DND-41 (cell line): ENCODE measurements around the gene CPNE6.

Experiments
- ATAC-seq: fragments of 200-7000 bp; cut with Tn5 transposase; 3 replicates; pipeline ENCODE4 v1.9.1; 2021; ENCODE audit warnings: low read depth; ENCODE audit not compliant: insufficient read depth
- DNase-seq: peaks from one replicate; pipeline ENCODE4 v3.0.0-alpha.2; 2020
- H2AFZ ChIP-seq: 2 replicates; pipeline ENCODE4 v1.6.0; 2012; ENCODE audit warnings: low read depth, low read length
- H3K27ac ChIP-seq: 2 replicates; pipeline ENCODE4 v1.5.1; 2012; ENCODE audit warnings: low read length, inconsistent platforms
- H3K27me3 ChIP-seq: fragments of 200-600 bp; sonication (generic); 2 replicates; pipeline ENCODE4 v1.6.0; 2012; ENCODE audit warnings: low read length, mild to moderate bottlenecking, inconsistent platforms; ENCODE audit not compliant: insufficient read depth, poor library complexity
- H3K36me3 ChIP-seq: 2 replicates; pipeline ENCODE4 v1.5.1; 2012; ENCODE audit warnings: low read length, inconsistent platforms; ENCODE audit not compliant: insufficient read depth
- H3K4me1 ChIP-seq: 2 replicates; pipeline ENCODE4 v1.5.1; 2012; ENCODE audit warnings: mild to moderate bottlenecking, low read length; ENCODE audit not compliant: insufficient read depth
- H3K4me2 ChIP-seq: 2 replicates; pipeline ENCODE4 v1.6.0; 2012; ENCODE audit warnings: mild to moderate bottlenecking, moderate library complexity, low read length, inconsistent platforms; ENCODE audit not compliant: insufficient read depth
- H3K4me3 ChIP-seq, 2 experiments: fragments of 200-600 bp in 1 of 2; shearing (Covaris generic) in 1 of 2; 2 replicates each; pipeline ENCODE4 v1.5.1; 2012 to 2016; ENCODE audit warnings: inconsistent platforms in 2 of 2, low read length in 2 of 2, mild to moderate bottlenecking in 2 of 2, low read depth in 1 of 2, moderate library complexity in 1 of 2
- H3K79me2 ChIP-seq: 2 replicates; pipeline ENCODE4 v1.6.0; 2012; ENCODE audit warnings: low read length, inconsistent platforms; ENCODE audit not compliant: insufficient read depth
- H3K9ac ChIP-seq: 2 replicates; pipeline ENCODE4 v1.6.0; 2012; ENCODE audit warnings: low read depth, mild to moderate bottlenecking, inconsistent platforms, low read length, moderate library complexity
- H3K9me3 ChIP-seq: 2 replicates; pipeline ENCODE4 v1.5.1; 2012; ENCODE audit warnings: low read length, moderate library complexity, mild to moderate bottlenecking, inconsistent platforms; ENCODE audit not compliant: insufficient read depth, severe bottlenecking
- H4K20me1 ChIP-seq: 2 replicates; pipeline ENCODE4 v1.6.0; 2012; ENCODE audit warnings: low read length; ENCODE audit not compliant: insufficient read depth
- EZH2 ChIP-seq: IDR thresholded peaks from 3 replicates; pipeline ENCODE4 v1.6.1; 2012; ENCODE audit warnings: borderline replicate concordance, low read depth, mild to moderate bottlenecking, moderate library complexity, low read length, inconsistent platforms; ENCODE audit not compliant: severe bottlenecking
- TF ChIP-seq, protein P1 (sequence below): IDR thresholded peaks from 2 replicates; pipeline ENCODE4 v1.5.1; 2012; ENCODE audit warnings: borderline replicate concordance, low read length, moderate library complexity, mild to moderate bottlenecking; ENCODE audit not compliant: poor library complexity, severe bottlenecking; ENCODE audit errors: extremely low read depth

CPNE6 gene

GRCh38 chr14:24116128-24116814, 44.9 kb downstream of the CPNE6 start:
- TF ChIP-seq, protein P1, sequence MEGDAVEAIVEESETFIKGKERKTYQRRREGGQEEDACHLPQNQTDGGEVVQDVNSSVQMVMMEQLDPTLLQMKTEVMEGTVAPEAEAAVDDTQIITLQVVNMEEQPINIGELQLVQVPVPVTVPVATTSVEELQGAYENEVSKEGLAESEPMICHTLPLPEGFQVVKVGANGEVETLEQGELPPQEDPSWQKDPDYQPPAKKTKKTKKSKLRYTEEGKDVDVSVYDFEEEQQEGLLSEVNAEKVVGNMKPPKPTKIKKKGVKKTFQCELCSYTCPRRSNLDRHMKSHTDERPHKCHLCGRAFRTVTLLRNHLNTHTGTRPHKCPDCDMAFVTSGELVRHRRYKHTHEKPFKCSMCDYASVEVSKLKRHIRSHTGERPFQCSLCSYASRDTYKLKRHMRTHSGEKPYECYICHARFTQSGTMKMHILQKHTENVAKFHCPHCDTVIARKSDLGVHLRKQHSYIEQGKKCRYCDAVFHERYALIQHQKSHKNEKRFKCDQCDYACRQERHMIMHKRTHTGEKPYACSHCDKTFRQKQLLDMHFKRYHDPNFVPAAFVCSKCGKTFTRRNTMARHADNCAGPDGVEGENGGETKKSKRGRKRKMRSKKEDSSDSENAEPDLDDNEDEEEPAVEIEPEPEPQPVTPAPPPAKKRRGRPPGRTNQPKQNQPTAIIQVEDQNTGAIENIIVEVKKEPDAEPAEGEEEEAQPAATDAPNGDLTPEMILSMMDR = no peak
- TF ChIP-seq EZH2 = no peak
- DNase-seq (no peak), ATAC-seq (no peak)
- H4K20me1 ChIP-seq = no peaks in the 10 kb centered on the region
- peaks cover 46% of the 10 kb centered on the region for H3K36me3 ChIP-seq
- H3K9me3 ChIP-seq = no peaks in the 10 kb centered on the region
- no peaks in the 10 kb centered on the region for H3K27me3 ChIP-seq
- no peak overlapping the region; the same call in 1 of the 2 replicates for H3K27ac ChIP-seq
- peaks cover 22% of the 10 kb centered on the region for H3K79me2 ChIP-seq
- H3K4me2 ChIP-seq = peak overlapping the region; percentile 93
- peak overlapping the region in 1 of 2 experiments; percentile 63; a peak in 3 of 4 replicates for H3K4me3 ChIP-seq
- peaks cover 23% of the 10 kb centered on the region for H3K4me1 ChIP-seq
- no peak overlapping the region for H2AFZ ChIP-seq
- H3K9ac ChIP-seq = peak overlapping the region; percentile 76

- Histone ChIP-seq H4K20me1 (no peaks in the 10 kb centered on the region), H3K4me1 (peaks cover 23% of the 10 kb centered on the region), H3K27me3 (no peaks in the 10 kb centered on the region), H3K4me3 (no peak overlapping the region), H3K4me2 (no peak overlapping the region), H2AFZ (no peak overlapping the region), H3K79me2 (peaks cover 22% of the 10 kb centered on the region), H3K9ac (no peak overlapping the region), H3K36me3 (peaks cover 54% of the 10 kb centered on the region), H3K27ac (no peak overlapping the region), H3K9me3 (no peaks in the 10 kb centered on the region)
- DNase-seq (no peak), ATAC-seq (no peak)
- TF ChIP-seq EZH2 = no peak
These were observed 45.8 kb downstream of the CPNE6 start for GRCh38 chr14:24117179-24117578.

DNA sequence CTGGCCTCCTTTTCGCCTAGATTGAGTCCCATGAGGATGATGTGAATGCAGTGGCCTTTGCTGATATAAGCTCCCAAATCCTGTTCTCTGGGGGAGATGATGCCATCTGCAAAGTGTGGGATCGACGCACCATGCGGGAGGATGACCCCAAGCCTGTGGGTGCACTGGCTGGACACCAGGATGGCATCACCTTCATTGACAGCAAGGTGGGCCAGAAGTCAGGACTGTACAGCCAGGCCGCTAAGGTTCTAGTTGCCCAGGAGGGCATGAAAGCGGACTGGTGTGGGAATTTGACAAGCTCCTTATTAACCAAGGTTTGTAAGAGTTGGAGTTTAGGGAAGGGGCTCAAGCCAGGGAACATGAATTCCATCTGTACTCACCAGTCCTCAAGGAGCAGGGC, 48.3 kb downstream of the CPNE6 start:
- H3K9me3 ChIP-seq = no peaks in the 10 kb centered on the region
- DNase-seq = no peak
- H2AFZ ChIP-seq = no peak overlapping the region
- no peak overlapping the region for H3K9ac ChIP-seq
- TF ChIP-seq, protein P1 = no peak
- TF ChIP-seq EZH2 = no peak
- H3K36me3 ChIP-seq = peaks cover 76% of the 10 kb centered on the region
- peaks cover 16% of the 10 kb centered on the region for H3K79me2 ChIP-seq
- ATAC-seq = no peak
- H3K4me3 ChIP-seq = no peak overlapping the region
- no peaks in the 10 kb centered on the region for H4K20me1 ChIP-seq
- H3K4me1 ChIP-seq = peaks cover 19% of the 10 kb centered on the region
- no peak overlapping the region for H3K4me2 ChIP-seq
- H3K27ac ChIP-seq = no peak overlapping the region
- no peaks in the 10 kb centered on the region for H3K27me3 ChIP-seq

GRCh38 chr14:24121210-24121609, 49.8 kb downstream of the CPNE6 start:
- DNase-seq (no peak), ATAC-seq (no peak)
- no peak overlapping the region for H3K27ac ChIP-seq
- H3K9me3 ChIP-seq = no peaks in the 10 kb centered on the region
- H3K79me2 ChIP-seq = peaks cover 5% of the 10 kb centered on the region; the same call in 1 of the 2 replicates
- H3K4me2 ChIP-seq = no peak overlapping the region
- no peak overlapping the region for H2AFZ ChIP-seq
- H3K4me1 ChIP-seq = peaks cover 9% of the 10 kb centered on the region
- TF ChIP-seq, protein P1 = no peak
- no peak for TF ChIP-seq EZH2
- peaks cover 76% of the 10 kb centered on the region for H3K36me3 ChIP-seq
- no peaks in the 10 kb centered on the region for H4K20me1 ChIP-seq
- no peaks in the 10 kb centered on the region for H3K27me3 ChIP-seq
- no peak overlapping the region for H3K9ac ChIP-seq
- H3K4me3 ChIP-seq = no peak overlapping the region
